NCI-H345 treated with DMSO at 0.1 percent for 48 hours (cell line): Measurements from ENCODE around the gene ZNF83.
"Not testable (repeated sequence)": the region's sequence is repeated elsewhere in the genome, so short reads cannot be mapped to it uniquely, and the experiment has no call there.

Source experiments
- DNase-seq: peaks from one replicate; lab custom pipeline; 2025; ENCODE audit not compliant: unreplicated experiment; lab: John Stamatoyannopoulos, UW

ZNF83 gene

DNA sequence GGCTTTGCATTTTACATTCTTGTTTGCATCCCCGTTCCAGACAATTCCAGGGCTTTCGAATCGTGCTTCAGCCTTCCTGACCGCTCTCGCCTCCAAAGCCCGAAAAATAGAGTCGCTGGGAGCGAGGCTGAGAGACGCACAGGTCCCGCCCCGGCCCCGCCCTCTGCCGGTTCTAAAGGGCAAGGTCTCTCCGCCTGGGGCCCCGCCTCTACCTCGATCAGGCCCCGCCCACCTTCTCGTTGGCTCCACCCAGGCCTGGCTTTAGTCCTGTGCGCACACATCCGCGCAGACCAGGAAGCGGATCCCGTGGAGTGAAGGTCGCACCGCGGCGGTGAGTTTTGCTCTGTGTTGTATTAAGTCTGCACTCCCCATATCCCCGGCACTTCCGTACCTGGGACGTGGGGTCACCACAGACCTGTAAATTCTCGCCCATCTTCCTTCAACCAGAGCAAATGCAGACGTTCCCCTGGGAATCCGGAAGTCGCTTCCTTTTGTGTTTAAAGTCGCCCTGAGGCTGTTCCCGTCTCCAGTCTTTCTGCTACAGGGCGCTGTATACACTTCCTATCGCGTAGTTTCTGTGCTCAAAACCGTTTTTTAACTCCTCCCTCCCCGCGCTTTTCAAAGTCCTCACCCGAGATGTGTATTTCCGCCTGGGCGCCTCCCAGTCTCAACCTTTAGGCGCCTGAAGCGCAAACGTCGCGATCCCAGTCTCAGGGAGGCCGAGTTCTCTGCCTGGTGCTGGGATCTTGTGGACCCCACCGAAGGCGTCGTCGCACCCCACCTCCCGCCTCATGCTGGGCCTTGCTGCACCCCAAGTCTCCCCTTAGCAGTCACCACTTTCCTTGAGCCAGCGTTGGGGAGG is 67.9 kb downstream of the ZNF83 start, which contains the start of gene ZNF701:
TSS of gene ZNF701 (plus strand) at position 288 of the 862 bp plus-strand sequence. CDS start 3,861 bp downstream, outside the sequence.
- peak; percentile 66 for DNase-seq

DNA sequence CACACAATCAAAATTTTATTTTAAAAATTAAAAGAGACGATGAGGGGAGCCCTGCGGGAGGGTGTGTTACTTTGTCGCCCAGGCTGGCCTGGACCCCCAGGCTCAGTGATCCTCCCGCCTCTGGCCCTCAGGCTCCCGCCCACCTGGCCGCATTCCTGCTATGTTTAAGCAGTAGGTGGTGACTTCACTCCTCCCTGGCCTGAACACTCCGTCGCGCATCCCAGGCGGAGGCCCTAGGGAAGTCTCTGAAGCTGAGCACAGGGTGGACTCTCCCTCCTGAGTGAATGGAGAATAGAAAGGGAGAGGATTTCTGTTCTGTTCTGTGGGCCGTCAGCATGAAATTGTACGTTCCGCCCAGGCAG is 68.5 kb downstream of the ZNF83 start:
- DNase-seq = not testable (repeated sequence)

DNA sequence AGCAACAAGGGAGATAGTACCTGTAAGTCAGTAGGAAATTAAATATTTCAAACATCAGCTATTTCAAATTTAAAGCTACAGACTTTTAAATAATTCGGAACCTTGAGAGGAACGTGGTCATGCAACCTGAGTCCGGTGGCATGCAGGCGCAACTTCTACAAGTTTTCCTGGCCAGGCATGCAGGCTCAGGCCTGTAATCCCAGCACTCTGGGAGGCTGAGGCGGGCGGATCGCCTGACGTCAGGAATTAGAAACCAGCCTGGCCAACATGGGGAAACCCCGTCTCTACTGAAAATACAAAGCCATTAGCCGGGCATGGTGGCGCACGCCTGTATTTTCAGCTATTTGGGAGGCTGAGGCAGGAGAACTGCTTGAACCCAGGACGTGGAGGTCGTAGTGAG is 70.2 kb downstream of the ZNF83 start:
- no peak for DNase-seq

DNA sequence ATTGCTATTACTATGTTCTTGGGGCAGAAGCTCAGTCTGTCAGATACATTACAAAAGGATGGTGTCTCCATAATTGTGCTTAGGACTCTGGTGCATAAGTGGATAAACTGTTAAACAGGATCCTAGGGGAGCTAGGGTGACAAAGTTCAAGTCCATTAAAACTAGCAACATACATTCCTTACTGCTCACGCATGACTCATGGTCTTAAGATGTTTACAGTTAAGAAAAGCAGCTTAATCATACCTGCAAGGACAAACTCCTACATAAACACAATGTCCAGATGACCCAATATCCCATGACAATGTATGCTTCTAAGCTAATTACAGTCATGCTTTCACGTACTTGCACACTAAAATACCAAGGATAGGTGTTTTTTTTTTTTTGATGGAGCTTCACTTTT is 71.6 kb downstream of the ZNF83 start:
- DNase-seq = no peak

DNA sequence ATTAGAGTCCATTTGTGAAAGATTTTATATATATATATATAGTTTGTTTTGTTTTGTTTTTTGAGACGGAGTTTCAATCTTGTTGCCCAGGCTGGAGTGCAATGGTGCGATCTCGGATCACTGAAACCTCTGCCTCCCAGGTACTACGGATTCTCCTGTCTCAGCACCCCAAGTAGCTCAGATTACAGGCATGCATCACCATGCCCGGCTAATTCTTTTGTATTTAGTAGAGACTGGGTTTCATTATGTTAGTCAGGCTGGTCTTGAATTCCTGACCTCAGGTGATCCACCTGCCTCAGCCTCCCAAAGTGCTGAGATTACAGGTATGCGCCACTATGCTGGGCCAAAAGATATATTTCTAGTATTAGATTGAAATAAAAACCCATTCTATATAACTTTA is 72.0 kb downstream of the ZNF83 start:
- no peak for DNase-seq
